Right kidney (tissue), 1 donor: Measurements from ENCODE around the gene AKR1D1.

Experiments
- DNase-seq: peaks from one replicate; pipeline ENCODE4 v3.0.0-alpha.2; 2016

AKR1D1 gene

GRCh38 chr7:138166681-138167080 lies 90.4 kb downstream of the AKR1D1 start:
- no peak for DNase-seq

GRCh38 chr7:138167222-138167621 lies 91.0 kb downstream of the AKR1D1 start:
- no peak for DNase-seq

- DNase-seq: no peak
Observed at GRCh38 chr7:138167869-138168296, 91.6 kb downstream of the AKR1D1 start.
